ENCODE data around the gene ETNK1. TPM values are rescaled to one million over a fixed set of nuclear protein-coding genes. Genes with fewer than 3 reads are reported as not detected.

ETNK1 gene
- total RNA-seq, 2 donors from 2014 or later, result 23.9 to 25.1 TPM

GRCh38 chr12:22672951-22673350, 48.0 kb downstream of the ETNK1 start:
- intact Hi-C loops (cut with DNase I), result no loop called here
- Histone ChIP-seq H3K9me3 (no peaks in the 10 kb centered on the region), H3K4me3 (no peak overlapping the region), H3K36me3 (replicated peaks in 1 of 2; ENCODE audit: insufficient read depth in 1 of 2, low read depth in 2 of 2) (peaks cover 0 to 5% of the 10 kb centered on the region in 2 donors), H3K4me1 (no peaks in the 10 kb centered on the region), H3K27me3 (no peaks in the 10 kb centered on the region), H3K27ac (no peak overlapping the region)
- TF ChIP-seq CTCF (IDR thresholded peaks at IDR 0.05), result no peak
- TF ChIP-seq POLR2A (IDR thresholded peaks at IDR 0.05), result no peak
- 93% methylated on average over 3 of the region's 3 CpGs for WGBS, 2 donors
- ATAC-seq (no peak), DNase-seq (no peak)

- no peak overlapping the region for H3K4me3 ChIP-seq
- H3K27ac ChIP-seq, result no peak overlapping the region
- no peak for ATAC-seq
- 72 to 81% methylated on average over 6 of the region's 6 CpGs for WGBS, 2 donors
- no peaks in the 10 kb centered on the region for H3K4me1 ChIP-seq
- H3K9me3 ChIP-seq, result no peaks in the 10 kb centered on the region
- TF ChIP-seq CTCF (IDR thresholded peaks at IDR 0.05) (no peak), POLR2A (IDR thresholded peaks at IDR 0.05) (no peak)
- DNase-seq, result no peak
- H3K36me3 ChIP-seq (replicated peaks in 1 of 2; ENCODE audit: insufficient read depth in 1 of 2, low read depth in 2 of 2), result peaks cover 0 to 2% of the 10 kb centered on the region in 2 donors
- intact Hi-C loops (cut with DNase I), result no loop called here
- H3K27me3 ChIP-seq, result no peaks in the 10 kb centered on the region
Observed at GRCh38 chr12:22677781-22678574, 53.0 kb downstream of the ETNK1 start.

GRCh38 chr12:22682663-22683062, 57.7 kb downstream of the ETNK1 start:
- ATAC-seq, result no peak
- Histone ChIP-seq H3K9me3 (no peaks in the 10 kb centered on the region), H3K4me3 (no peak overlapping the region), H3K4me1 (no peaks in the 10 kb centered on the region), H3K27me3 (no peaks in the 10 kb centered on the region), H3K27ac (no peak overlapping the region), H3K36me3 (replicated peaks in 1 of 2; ENCODE audit: insufficient read depth in 1 of 2, low read depth in 2 of 2) (peaks cover 0 to 2% of the 10 kb centered on the region in 2 donors)
- no peak for DNase-seq
- intact Hi-C loops (cut with DNase I), result no loop called here
- WGBS, 2 donors, result 71 to 92% methylated on average over 2 of the region's 2 CpGs
- TF ChIP-seq CTCF (IDR thresholded peaks at IDR 0.05) (no peak), POLR2A (IDR thresholded peaks at IDR 0.05) (no peak)

- WGBS, 2 donors, result 87 to 92% methylated on average over 1 of the region's 1 CpG
- DNase-seq (no peak), ATAC-seq (no peak)
- intact Hi-C loops (cut with DNase I), result no loop called here
- H3K27me3 ChIP-seq, result no peaks in the 10 kb centered on the region
- H3K27ac ChIP-seq, result no peak overlapping the region
- H3K36me3 ChIP-seq (replicated peaks in 1 of 2; ENCODE audit: insufficient read depth in 1 of 2, low read depth in 2 of 2), result peaks cover 0 to 2% of the 10 kb centered on the region in 2 donors
- TF ChIP-seq POLR2A (IDR thresholded peaks at IDR 0.05), result no peak
- TF ChIP-seq CTCF (IDR thresholded peaks at IDR 0.05), result no peak
- H3K4me3 ChIP-seq, result no peak overlapping the region
- H3K9me3 ChIP-seq, result no peaks in the 10 kb centered on the region
- no peaks in the 10 kb centered on the region for H3K4me1 ChIP-seq
Observed at GRCh38 chr12:22683131-22683530, 58.2 kb downstream of the ETNK1 start.
